ENCODE results near the gene CFAP251. TPM values are rescaled to one million over a fixed set of nuclear protein-coding genes. Genes with fewer than 3 reads are reported as not detected.

The CFAP251 gene
- polyA plus RNA-seq, 1 donor from 2014 or later: 4.0 TPM

DNA sequence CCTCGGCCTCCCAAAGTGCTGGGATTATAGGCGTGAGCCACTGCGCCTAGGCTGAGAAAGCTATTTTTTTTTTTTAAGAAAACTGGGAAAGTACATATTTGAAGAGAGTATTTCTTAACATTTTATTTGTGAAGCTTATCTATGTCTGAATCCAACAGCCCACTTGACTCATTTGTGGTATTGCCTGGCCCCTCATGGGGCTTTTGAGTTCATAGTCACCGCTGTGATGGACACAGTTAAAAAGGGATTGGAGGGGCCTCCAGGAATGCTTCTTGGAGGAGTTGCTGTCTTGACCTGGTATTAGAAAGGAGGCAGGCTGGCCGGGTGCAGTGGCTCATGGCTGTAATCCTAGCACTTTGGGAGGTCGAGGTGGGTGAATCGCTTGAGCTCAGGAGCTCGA is 129.8 kb downstream of the CFAP251 start:
- Histone ChIP-seq H3K4me3 (ENCODE audit: low read length) (no peak overlapping the region), H3K36me3 (ENCODE audit: insufficient read depth, low read length) (no peaks in the 10 kb centered on the region), H3F3A (ENCODE audit: insufficient read depth, low read length, poor library complexity, severe bottlenecking) (no peaks in the 10 kb centered on the region), H3K9me3 (ENCODE audit: low read length) (no peaks in the 10 kb centered on the region), H3K9ac (ENCODE audit: low read length) (no peak overlapping the region), H3K9me2 (ENCODE audit: insufficient read depth, low read length) (no peaks in the 10 kb centered on the region), H3K79me2 (replicated peaks; ENCODE audit: insufficient read depth, low read length) (no peaks in the 10 kb centered on the region), H3K4me2 (ENCODE audit: low read length) (no peak overlapping the region), H2AFZ (ENCODE audit: low read depth, low read length) (no peak overlapping the region), H3K27me3 (ENCODE audit: insufficient read depth, low read depth, low read length) (no peaks in the 10 kb centered on the region), H3K27ac (ENCODE audit: low read length) (no peak overlapping the region), H4K20me1 (ENCODE audit: insufficient read depth) (no peaks in the 10 kb centered on the region)
- TF ChIP-seq, protein P1, sequence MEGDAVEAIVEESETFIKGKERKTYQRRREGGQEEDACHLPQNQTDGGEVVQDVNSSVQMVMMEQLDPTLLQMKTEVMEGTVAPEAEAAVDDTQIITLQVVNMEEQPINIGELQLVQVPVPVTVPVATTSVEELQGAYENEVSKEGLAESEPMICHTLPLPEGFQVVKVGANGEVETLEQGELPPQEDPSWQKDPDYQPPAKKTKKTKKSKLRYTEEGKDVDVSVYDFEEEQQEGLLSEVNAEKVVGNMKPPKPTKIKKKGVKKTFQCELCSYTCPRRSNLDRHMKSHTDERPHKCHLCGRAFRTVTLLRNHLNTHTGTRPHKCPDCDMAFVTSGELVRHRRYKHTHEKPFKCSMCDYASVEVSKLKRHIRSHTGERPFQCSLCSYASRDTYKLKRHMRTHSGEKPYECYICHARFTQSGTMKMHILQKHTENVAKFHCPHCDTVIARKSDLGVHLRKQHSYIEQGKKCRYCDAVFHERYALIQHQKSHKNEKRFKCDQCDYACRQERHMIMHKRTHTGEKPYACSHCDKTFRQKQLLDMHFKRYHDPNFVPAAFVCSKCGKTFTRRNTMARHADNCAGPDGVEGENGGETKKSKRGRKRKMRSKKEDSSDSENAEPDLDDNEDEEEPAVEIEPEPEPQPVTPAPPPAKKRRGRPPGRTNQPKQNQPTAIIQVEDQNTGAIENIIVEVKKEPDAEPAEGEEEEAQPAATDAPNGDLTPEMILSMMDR (IDR thresholded peaks at IDR 0.05; ENCODE audit: poor library complexity, severe bottlenecking): no peak
- TF ChIP-seq EZH2 (IDR thresholded peaks at IDR 0.05; ENCODE audit: borderline replicate concordance, insufficient read depth, low read length, poor library complexity, severe bottlenecking) (no peak), POLR2AphosphoS5 (IDR thresholded peaks at IDR 0.05) (no peak)
- TF ChIP-seq, protein P2, sequence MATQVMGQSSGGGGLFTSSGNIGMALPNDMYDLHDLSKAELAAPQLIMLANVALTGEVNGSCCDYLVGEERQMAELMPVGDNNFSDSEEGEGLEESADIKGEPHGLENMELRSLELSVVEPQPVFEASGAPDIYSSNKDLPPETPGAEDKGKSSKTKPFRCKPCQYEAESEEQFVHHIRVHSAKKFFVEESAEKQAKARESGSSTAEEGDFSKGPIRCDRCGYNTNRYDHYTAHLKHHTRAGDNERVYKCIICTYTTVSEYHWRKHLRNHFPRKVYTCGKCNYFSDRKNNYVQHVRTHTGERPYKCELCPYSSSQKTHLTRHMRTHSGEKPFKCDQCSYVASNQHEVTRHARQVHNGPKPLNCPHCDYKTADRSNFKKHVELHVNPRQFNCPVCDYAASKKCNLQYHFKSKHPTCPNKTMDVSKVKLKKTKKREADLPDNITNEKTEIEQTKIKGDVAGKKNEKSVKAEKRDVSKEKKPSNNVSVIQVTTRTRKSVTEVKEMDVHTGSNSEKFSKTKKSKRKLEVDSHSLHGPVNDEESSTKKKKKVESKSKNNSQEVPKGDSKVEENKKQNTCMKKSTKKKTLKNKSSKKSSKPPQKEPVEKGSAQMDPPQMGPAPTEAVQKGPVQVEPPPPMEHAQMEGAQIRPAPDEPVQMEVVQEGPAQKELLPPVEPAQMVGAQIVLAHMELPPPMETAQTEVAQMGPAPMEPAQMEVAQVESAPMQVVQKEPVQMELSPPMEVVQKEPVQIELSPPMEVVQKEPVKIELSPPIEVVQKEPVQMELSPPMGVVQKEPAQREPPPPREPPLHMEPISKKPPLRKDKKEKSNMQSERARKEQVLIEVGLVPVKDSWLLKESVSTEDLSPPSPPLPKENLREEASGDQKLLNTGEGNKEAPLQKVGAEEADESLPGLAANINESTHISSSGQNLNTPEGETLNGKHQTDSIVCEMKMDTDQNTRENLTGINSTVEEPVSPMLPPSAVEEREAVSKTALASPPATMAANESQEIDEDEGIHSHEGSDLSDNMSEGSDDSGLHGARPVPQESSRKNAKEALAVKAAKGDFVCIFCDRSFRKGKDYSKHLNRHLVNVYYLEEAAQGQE (IDR thresholded peaks at IDR 0.05; ENCODE audit: borderline replicate concordance): no peak

DNA sequence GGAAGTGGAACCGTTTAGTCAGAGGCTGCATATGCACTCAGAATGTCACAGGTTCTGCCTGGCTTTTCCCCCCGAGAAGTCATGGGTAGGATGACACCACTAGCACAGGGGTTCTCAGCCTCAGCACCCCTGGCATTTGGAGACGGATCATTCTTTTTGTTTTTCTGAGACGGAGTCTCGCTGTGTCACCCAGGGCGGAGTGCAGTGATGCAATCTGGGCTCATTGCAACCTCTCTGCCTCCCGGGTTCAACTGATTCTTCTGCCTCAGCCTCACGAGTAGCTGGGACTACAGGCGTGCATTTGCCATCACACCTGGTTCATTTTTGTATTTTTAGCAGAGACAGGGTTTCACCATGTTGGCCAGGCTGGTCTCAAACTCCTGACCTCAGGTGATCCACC is 131.4 kb downstream of the CFAP251 start:
- TF ChIP-seq, protein P2 (IDR thresholded peaks at IDR 0.05; ENCODE audit: borderline replicate concordance): no peak
- TF ChIP-seq MXI1 (conservative IDR thresholded peaks at IDR 0.05; ENCODE audit: poor library complexity, severe bottlenecking) (no peak), EP300 (conservative IDR thresholded peaks at IDR 0.05; ENCODE audit: poor library complexity, severe bottlenecking) (no peak), EZH2 (IDR thresholded peaks at IDR 0.05; ENCODE audit: borderline replicate concordance, insufficient read depth, low read length, poor library complexity, severe bottlenecking) (no peak), RAD21 (conservative IDR thresholded peaks at IDR 0.05) (no peak), SMC3 (conservative IDR thresholded peaks at IDR 0.05; ENCODE audit: poor library complexity) (no peak), TAF1 (IDR thresholded peaks at IDR 0.05; ENCODE audit: low read depth) (no peak), POLR2AphosphoS5 (IDR thresholded peaks at IDR 0.05) (no peak)
- TF ChIP-seq, protein P1 (IDR thresholded peaks at IDR 0.05; ENCODE audit: poor library complexity, severe bottlenecking): no peak
- H3K36me3 ChIP-seq (ENCODE audit: insufficient read depth, low read length): no peaks in the 10 kb centered on the region
- no peak overlapping the region for H3K27ac ChIP-seq (ENCODE audit: low read length)

More for the DNA sequence above, 131.4 kb downstream of the CFAP251 start:
- no peaks in the 10 kb centered on the region for H4K20me1 ChIP-seq (ENCODE audit: insufficient read depth)
- H2AFZ ChIP-seq (ENCODE audit: low read depth, low read length): no peak overlapping the region
- H3F3A ChIP-seq (ENCODE audit: insufficient read depth, low read length, poor library complexity, severe bottlenecking): no peaks in the 10 kb centered on the region
- H3K79me2 ChIP-seq (replicated peaks; ENCODE audit: insufficient read depth, low read length): no peaks in the 10 kb centered on the region
- no peaks in the 10 kb centered on the region for H3K9me3 ChIP-seq (ENCODE audit: low read length)
- H3K4me3 ChIP-seq (ENCODE audit: low read length): no peak overlapping the region
- no peaks in the 10 kb centered on the region for H3K27me3 ChIP-seq (ENCODE audit: insufficient read depth, low read depth, low read length)
- H3K9me2 ChIP-seq (ENCODE audit: insufficient read depth, low read length): no peaks in the 10 kb centered on the region
- H3K4me2 ChIP-seq (ENCODE audit: low read length): no peak overlapping the region
- no peak overlapping the region for H3K9ac ChIP-seq (ENCODE audit: low read length)
